Adrenal gland (tissue), 12 donors: Measurements from ENCODE around the gene PRKCH. TPM values are rescaled to one million over a fixed set of nuclear protein-coding genes. Genes with fewer than 3 reads are reported as not detected.

Experiments used
- DNase-seq, 7 donors: peaks; one replicate each; pipeline ENCODE4 v3.0.0-alpha.2; 2019 to 2020
- H3K27ac ChIP-seq, 5 donors: fragments of 200-600 bp; sonication (generic) in 4 of 5; 1 replicate in 3 of 5; 2 replicates in 2 of 5; pipeline versions ENCODE4 v1.5.1 to v1.8.0; 2016 to 2020; ENCODE audit warnings: mild to moderate bottlenecking in 1 of 5
- H3K27me3 ChIP-seq: fragments of 200-600 bp; 2 replicates; pipeline ENCODE4 v1.8.0; 2021
- H3K36me3 ChIP-seq, 2 donors: fragments of 200-600 bp; replicated peaks in 1 of 2; 1 replicate in 1 of 2; 2 replicates in 1 of 2; pipeline versions ENCODE4 v1.5.1 to v1.8.0; 2018 to 2022
- H3K4me1 ChIP-seq, 2 donors: fragments of 200-600 bp; replicated peaks in 1 of 2; 1 replicate in 1 of 2; 2 replicates in 1 of 2; pipeline versions ENCODE4 v1.5.1 to v1.8.0; 2018 to 2021
- H3K4me3 ChIP-seq, 4 donors: fragments of 200-600 bp; sonication (generic) in 3 of 4; one replicate each; pipeline ENCODE4 v1.5.1; 2016 to 2018
- H3K9me3 ChIP-seq, 3 donors: fragments of 200-600 bp; sonication (generic) in 1 of 3; replicated peaks in 1 of 3; 1 replicate in 2 of 3; 2 replicates in 1 of 3; pipeline versions ENCODE4 v1.5.1 to v1.8.0; 2016 to 2021
- CTCF ChIP-seq, 6 experiments: fragments of 450-650 bp in 4 of 6; fragments of 200-600 bp in 2 of 6; sonication (generic) in 1 of 6; IDR thresholded peaks; 1 replicate in 5 of 6; 2 replicates in 1 of 6; pipeline versions ENCODE4 v1.5.1 to v1.8.0; 2016 to 2021; ENCODE audit warnings: antibody characterized with exemption in 6 of 6, mild to moderate bottlenecking in 2 of 6, moderate library complexity in 1 of 6
- POLR2A ChIP-seq, 2 donors: fragments of 450-650 bp; IDR thresholded peaks; one replicate each; pipeline ENCODE4 v1.6.1; 2017; ENCODE audit warnings: antibody characterized with exemption in 2 of 2, mild to moderate bottlenecking in 2 of 2, moderate library complexity in 1 of 2
- WGBS, 4 donors: extraction: QIAGEN DNeasy Blood & Tissue Kit in 2 of 4; methylation state at CpG; one replicate each; pipeline versions ENCODE4 v1.1.5 to v1.1.7; 2013 to 2017; 5-methylcytosine and 5-hydroxymethylcytosine counted together
- intact Hi-C, 2 donors: fragments of 100-400 bp; cut with DNase I; formaldehyde crosslinking; loops; one replicate each; pipeline versions ENCODE4 v1.14.1 to v1.15.0; 2022 to 2023
- polyA plus RNA-seq, 3 donors: library from polyadenylated mRNA; stranded (reverse); fragments of 200-250 nt in 2 of 3; fragments of 350-450 nt in 1 of 3; fragmentation: Illumina TruSeq in 1 of 3; extraction: RNeasy Lipid Tissue Mini Kit (QIAGEN cat#74804) in 1 of 3; gene quantifications; one replicate each; pipeline ENCODE4 v1.2.3, GENCODE V29; 2013 to 2014
- total RNA-seq, 9 donors: library from RNA; depleted of rRNA in 4 of 9; stranded (reverse); fragments of >200 nt in 4 of 9; fragments of 120-200 nt in 1 of 9; fragmentation: NEBNext Ultra II Directional in 1 of 9; extraction: Animal tissue kit (Norgen Biotek cat#: 25700) in 1 of 9; gene quantifications; one replicate each; pipeline versions ENCODE4 v1.1.0 to v1.2.4, GENCODE V29; 2013 to 2023
- donor health status: healthy with polysubstance abuse.
- donor health status: Bipolar disorder and iron deficiency.
- donor health status: DM: yes; HTN: yes; CAD: no.
- donor health status: DM: no; HTN: no; CAD: no.
- donor health status: DM: no; HTN: no; CAD: no.
- donor health status: DM: yes; HTN: yes; CAD: no.

Gene PRKCH
- total and polyA plus RNA-seq, 12 donors = 7.8 to 28.1 (median 17.0) TPM

- Histone ChIP-seq H3K4me1 (peaks cover 15 to 60% of the 10 kb centered on the region in 2 donors), H3K4me3 (peak overlapping the region in 1 of 4 donors; percentile 6), H3K36me3 (no peaks in the 10 kb centered on the region), H3K27me3 (no peaks in the 10 kb centered on the region), H3K27ac (peak overlapping the region in 2 of 5 donors; percentile 59 to 70), H3K9me3 (no peaks in the 10 kb centered on the region)
- peak in 1 of 7 donors; percentile 54 for DNase-seq
- WGBS, 4 donors = 60 to 75% (median 67%) methylated on average over 10 to 34 of the region's 34 CpGs
- intact Hi-C loops = no loop called here
- TF ChIP-seq POLR2A (IDR thresholded peaks at IDR 0.05) = no peak
- TF ChIP-seq CTCF (IDR thresholded peaks at IDR 0.05) = no peak
These were observed 247.2 kb downstream of the PRKCH start for GRCh38 chr14:61568572-61569011.

GRCh38 chr14:61569308-61569707 is 247.9 kb downstream of the PRKCH start:
- 72 to 80% (median 75%) methylated on average over 1 of the region's 1 CpG for WGBS, 4 donors
- Histone ChIP-seq H3K9me3 (no peaks in the 10 kb centered on the region), H3K27me3 (no peaks in the 10 kb centered on the region), H3K36me3 (no peaks in the 10 kb centered on the region), H3K4me3 (no peak overlapping the region), H3K27ac (peak overlapping the region in 2 of 5 donors; percentile 59 to 70), H3K4me1 (peaks cover 17 to 62% of the 10 kb centered on the region in 2 donors)
- intact Hi-C loops = no loop called here
- TF ChIP-seq CTCF (IDR thresholded peaks at IDR 0.05) (no peak), POLR2A (IDR thresholded peaks at IDR 0.05) (no peak)
- DNase-seq = no peak

GRCh38 chr14:61569812-61570548 is 248.6 kb downstream of the PRKCH start:
- intact Hi-C loops = no loop called here
- DNase-seq = peak in 3 of 7 donors; percentile 57 to 72 (median 63)
- H3K27ac ChIP-seq = peak overlapping the region in 4 of 5 donors; percentile 12 to 70 (median 48)

More at GRCh38 chr14:61569812-61570548, 248.6 kb downstream of the PRKCH start:
- Histone ChIP-seq H3K27me3 (no peaks in the 10 kb centered on the region), H3K4me3 (no peak overlapping the region), H3K4me1 (peaks cover 13 to 57% of the 10 kb centered on the region in 2 donors), H3K9me3 (no peaks in the 10 kb centered on the region), H3K36me3 (no peaks in the 10 kb centered on the region)
- TF ChIP-seq CTCF (IDR thresholded peaks at IDR 0.05) = no peak
- TF ChIP-seq POLR2A (IDR thresholded peaks at IDR 0.05) = peak in 1 of 2 donors; percentile 11
- WGBS, 4 donors = 77 to 84% (median 82%) methylated on average over 7 to 9 of the region's 9 CpGs
